GM23338 (cell line): ENCODE data around the gene LCNL1.

Experiments
- CTCF ChIP-seq, 2 experiments: fragments of 200-600 bp in 1 of 2; sonication (generic) in 1 of 2; conservative IDR thresholded peaks; 2 replicates each; pipeline versions ENCODE4 v1.5.1 to v1.6.1; 2016 to 2017; ENCODE audit warnings: antibody characterized with exemption in 2 of 2, low read depth in 2 of 2, mild to moderate bottlenecking in 2 of 2, moderate library complexity in 1 of 2
- ETS1 ChIP-seq: IDR thresholded peaks from 2 replicates; pipeline ENCODE4 v1.6.1; 2016; ENCODE audit warnings: antibody characterized with exemption
- EZH2 ChIP-seq: fragments of 200-600 bp; sonication (generic); IDR thresholded peaks from one replicate; pipeline ENCODE4 v1.8.0; 2017; ENCODE audit warnings: antibody characterized with exemption, mild to moderate bottlenecking, low read depth; ENCODE audit not compliant: unreplicated experiment
- EZH2phosphoT487 ChIP-seq: fragments of 200-600 bp; sonication (generic); IDR thresholded peaks from one replicate; pipeline ENCODE4 v1.8.1; 2018; ENCODE audit warnings: antibody characterized with exemption; ENCODE audit not compliant: unreplicated experiment
- JUNB ChIP-seq: IDR thresholded peaks from one replicate; pipeline ENCODE4 v1.6.1; 2016; ENCODE audit warnings: antibody characterized with exemption; ENCODE audit not compliant: unreplicated experiment
- POLR2AphosphoS5 ChIP-seq: IDR thresholded peaks from 2 replicates; pipeline ENCODE4 v1.6.1; 2016; ENCODE audit warnings: antibody characterized with exemption, low read depth
- REST ChIP-seq: IDR thresholded peaks from one replicate; pipeline ENCODE4 v1.6.1; 2018; ENCODE audit warnings: antibody characterized with exemption; ENCODE audit not compliant: unreplicated experiment

- no peak for TF ChIP-seq ETS1
- TF ChIP-seq CTCF (conservative IDR thresholded peaks at IDR 0.05; ENCODE audit: low read depth in 2 of 2), result no peak
- no peak for TF ChIP-seq EZH2phosphoT487
- TF ChIP-seq EZH2, result no peak
- TF ChIP-seq POLR2AphosphoS5, result no peak
- TF ChIP-seq JUNB, result no peak
- no peak for TF ChIP-seq REST
Observed at GRCh38 chr9:136981588-136982231, 1.1 kb upstream of the LCNL1 start.
